C4-2B (cell line): ENCODE measurements around the gene PTEN.

Experiments used
- CTCF ChIP-seq: fragments of 450-650 bp; conservative IDR thresholded peaks from 2 replicates; pipeline ENCODE4 v1.5.1; 2017; ENCODE audit warnings: mild to moderate bottlenecking
- ZFX ChIP-seq: fragments of 450-650 bp; IDR thresholded peaks from 2 replicates; pipeline ENCODE4 v1.6.1; 2017

GRCh38 chr10:87927091-87927490 is 63.7 kb downstream of the PTEN start:
- TF ChIP-seq CTCF (no peak), ZFX (no peak)
